IPS-20b (cell line): ENCODE data around the gene NT5C1A.

Experiments used
- H3K27ac ChIP-seq: one replicate; pipeline ENCODE4 v1.5.1; 2013; ENCODE audit warnings: low read length
- H3K27me3 ChIP-seq: 2 replicates; pipeline ENCODE4 v1.6.1; 2013; ENCODE audit warnings: mild to moderate bottlenecking, low read length, inconsistent platforms; ENCODE audit not compliant: insufficient read depth
- H3K36me3 ChIP-seq: 2 replicates; pipeline ENCODE4 v1.6.1; 2013; ENCODE audit warnings: low read depth, mild to moderate bottlenecking, inconsistent platforms, low read length, moderate library complexity; ENCODE audit not compliant: insufficient read depth
- H3K4me1 ChIP-seq: 2 replicates; pipeline ENCODE4 v1.6.1; 2013; ENCODE audit warnings: mild to moderate bottlenecking, control low read depth, inconsistent platforms, low read length, moderate library complexity; ENCODE audit not compliant: insufficient read depth
- H3K4me3 ChIP-seq: 2 replicates; pipeline ENCODE4 v1.5.1; 2013; ENCODE audit warnings: mild to moderate bottlenecking, low read length, inconsistent platforms
- H3K9ac ChIP-seq: 2 replicates; pipeline ENCODE4 v1.6.1; 2013; ENCODE audit warnings: low read depth, mild to moderate bottlenecking, inconsistent platforms, low read length, moderate library complexity
- H3K9me3 ChIP-seq: 2 replicates; pipeline ENCODE4 v1.6.1; 2013; ENCODE audit warnings: mild to moderate bottlenecking, low read depth, low read length, inconsistent platforms; ENCODE audit not compliant: insufficient read depth

The NT5C1A gene

DNA sequence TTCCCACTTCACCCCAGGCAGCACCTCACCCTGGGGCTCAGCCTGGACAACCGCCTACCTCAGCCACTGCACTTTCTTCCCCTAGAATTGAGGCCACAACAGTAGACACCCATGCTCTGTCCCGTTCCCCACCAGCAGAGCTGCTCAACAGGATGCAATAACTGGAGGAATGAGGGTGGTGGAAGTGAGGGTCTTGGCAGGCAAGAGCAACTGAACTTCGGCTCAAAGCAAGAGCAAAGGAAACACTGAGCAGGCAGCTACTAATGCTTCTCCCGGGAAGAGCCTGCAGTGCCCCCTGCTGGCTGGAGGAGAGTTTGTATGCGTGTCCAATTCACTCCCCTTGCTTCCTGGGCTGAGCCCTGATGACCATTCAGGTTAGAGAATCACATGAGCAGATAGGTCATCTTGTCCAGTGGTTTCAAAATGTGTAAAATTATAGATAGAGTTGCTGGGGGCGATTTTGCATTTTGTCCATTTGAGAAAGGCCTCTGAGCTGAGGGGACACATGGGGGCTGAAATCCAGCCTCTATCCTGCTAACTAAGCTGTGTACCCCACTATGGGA, 13.9 kb downstream of the NT5C1A start:
- Histone ChIP-seq H3K27me3 (peaks cover 96% of the 10 kb centered on the region), H3K9me3 (no peaks in the 10 kb centered on the region), H3K4me3 (peak overlapping the region; percentile 37; the same call in 1 of the 2 replicates), H3K36me3 (no peaks in the 10 kb centered on the region), H3K4me1 (no peaks in the 10 kb centered on the region), H3K9ac (no peak overlapping the region), H3K27ac (no peak overlapping the region)

DNA sequence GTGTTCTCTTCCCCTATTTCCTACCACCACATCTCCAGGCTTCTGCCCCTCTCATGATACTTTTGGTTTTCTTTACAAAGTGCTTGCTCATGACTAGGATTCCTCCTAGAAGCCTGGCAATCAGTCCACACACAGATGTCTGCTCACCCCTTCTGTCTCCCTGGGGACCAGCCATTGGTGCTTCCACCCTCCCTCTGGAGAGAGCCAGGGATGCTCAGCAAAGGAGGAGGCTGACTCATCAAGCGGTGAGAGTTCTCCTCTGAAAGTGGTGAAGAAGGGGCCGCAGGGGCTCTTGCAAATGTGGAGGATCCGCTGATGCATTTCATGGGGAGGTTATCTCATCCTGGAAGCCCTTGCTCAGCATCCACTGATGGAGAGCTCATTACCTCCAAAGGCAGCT, 14.5 kb downstream of the NT5C1A start:
- Histone ChIP-seq H3K4me1 (no peaks in the 10 kb centered on the region), H3K4me3 (no peak overlapping the region), H3K27me3 (peaks cover 90% of the 10 kb centered on the region), H3K9me3 (no peaks in the 10 kb centered on the region), H3K27ac (no peak overlapping the region), H3K9ac (no peak overlapping the region), H3K36me3 (no peaks in the 10 kb centered on the region)

DNA sequence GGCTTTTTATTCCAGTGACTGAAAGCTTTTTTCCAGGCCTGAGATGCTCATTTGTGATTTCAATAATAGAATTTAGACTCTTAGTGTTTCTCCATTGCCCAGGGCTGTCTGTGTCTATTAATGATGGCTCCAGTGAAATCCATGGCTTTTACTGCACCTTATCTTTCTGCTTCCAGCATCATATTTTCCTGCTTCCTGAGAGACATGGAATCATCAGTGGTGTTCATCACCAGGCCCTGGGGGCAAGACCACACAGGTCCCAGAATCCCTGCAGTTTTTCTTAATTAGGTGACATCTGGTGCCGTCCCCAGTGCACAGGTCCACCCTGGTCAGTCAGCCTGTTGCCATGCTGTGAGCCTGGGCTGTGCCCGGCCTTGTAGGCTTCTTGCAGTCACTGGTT, 15.5 kb downstream of the NT5C1A start:
- H3K4me3 ChIP-seq: no peak overlapping the region
- H3K36me3 ChIP-seq: no peaks in the 10 kb centered on the region
- H3K4me1 ChIP-seq: no peaks in the 10 kb centered on the region
- H3K27ac ChIP-seq: no peak overlapping the region
- H3K27me3 ChIP-seq: peaks cover 80% of the 10 kb centered on the region
- no peak overlapping the region for H3K9ac ChIP-seq
- no peaks in the 10 kb centered on the region for H3K9me3 ChIP-seq

DNA sequence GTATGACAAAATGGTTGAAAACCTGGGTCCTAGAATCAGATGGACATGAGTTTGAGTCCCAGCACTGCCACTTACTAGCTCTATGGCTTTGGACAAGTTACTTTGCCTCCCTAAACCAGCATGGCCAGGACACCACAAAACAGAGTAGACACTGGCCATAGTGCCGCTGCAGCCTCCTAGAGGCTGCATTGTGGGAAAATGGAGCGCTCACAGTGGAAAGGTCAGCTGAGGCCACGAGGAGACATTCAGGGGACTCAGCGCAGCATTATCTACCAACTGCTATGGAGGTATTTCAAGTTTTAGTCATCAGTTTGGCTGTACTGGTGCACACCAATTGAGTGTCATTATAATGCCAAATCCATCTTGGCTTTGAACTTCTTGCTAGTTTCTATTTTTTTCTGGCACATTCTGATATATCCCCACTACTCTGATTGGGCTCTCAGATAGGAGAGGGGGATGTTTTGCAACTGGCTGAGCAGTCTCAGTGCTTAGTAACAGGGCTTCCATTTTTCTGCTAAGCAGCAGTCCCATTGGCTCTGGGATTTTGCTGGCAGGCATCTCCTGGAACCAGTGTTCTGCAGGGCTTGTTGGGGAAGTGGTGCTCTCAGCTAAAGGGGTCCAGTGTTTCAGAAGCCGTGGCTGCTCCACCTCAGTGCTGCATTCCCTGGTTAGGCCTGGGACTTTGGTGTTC, 16.2 kb downstream of the NT5C1A start:
- Histone ChIP-seq H3K9ac (no peak overlapping the region), H3K27me3 (peaks cover 80% of the 10 kb centered on the region), H3K4me1 (no peaks in the 10 kb centered on the region), H3K4me3 (no peak overlapping the region), H3K36me3 (no peaks in the 10 kb centered on the region), H3K9me3 (no peaks in the 10 kb centered on the region), H3K27ac (no peak overlapping the region)

DNA sequence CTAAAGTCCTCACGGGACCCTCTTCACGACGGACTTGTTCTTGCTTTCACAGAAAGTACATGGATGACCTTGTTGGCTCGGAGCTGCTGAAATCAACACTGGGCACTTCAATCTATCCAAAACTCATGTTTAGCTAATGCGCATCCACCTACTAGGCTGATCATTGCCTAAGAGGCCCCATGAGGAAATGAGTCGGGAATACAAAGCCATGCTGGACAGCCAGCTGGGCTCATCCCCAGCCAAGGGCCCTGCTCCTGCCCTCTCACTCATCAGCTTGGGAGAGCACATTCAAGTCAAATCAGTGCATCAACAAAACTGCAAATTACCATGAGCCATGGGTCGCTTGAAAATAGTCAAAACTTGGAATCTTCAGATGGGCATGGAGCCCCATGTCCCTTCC, 17.6 kb downstream of the NT5C1A start:
- Histone ChIP-seq H3K9ac (no peak overlapping the region), H3K36me3 (no peaks in the 10 kb centered on the region), H3K4me3 (no peak overlapping the region), H3K27me3 (peaks cover 77% of the 10 kb centered on the region), H3K4me1 (no peaks in the 10 kb centered on the region), H3K27ac (no peak overlapping the region), H3K9me3 (no peaks in the 10 kb centered on the region)

DNA sequence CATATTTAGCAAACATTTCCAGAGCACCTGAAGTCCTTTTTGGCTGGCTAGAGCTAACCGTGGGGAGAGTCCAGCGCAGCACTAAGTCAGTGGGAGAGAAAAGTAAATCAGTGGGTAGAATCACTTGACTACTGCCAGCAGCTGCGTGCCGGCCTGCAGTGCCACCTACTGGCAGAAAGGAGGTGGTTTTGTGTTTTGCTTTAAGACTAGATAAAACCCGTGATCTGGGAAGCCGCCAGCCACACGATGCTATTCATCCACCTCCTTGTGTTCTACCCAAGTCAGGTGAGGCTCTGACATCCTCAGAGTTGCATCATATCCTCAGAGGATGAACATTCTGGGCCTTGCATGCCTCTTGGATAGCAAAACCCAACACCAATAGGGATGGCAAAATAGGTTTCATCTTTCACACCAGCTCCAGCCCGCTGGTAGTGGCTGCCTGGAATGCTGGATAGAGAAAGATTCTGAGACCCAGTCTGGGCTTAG, 18.3 kb downstream of the NT5C1A start:
- no peak overlapping the region for H3K9ac ChIP-seq
- peaks cover 73% of the 10 kb centered on the region for H3K27me3 ChIP-seq
- no peaks in the 10 kb centered on the region for H3K9me3 ChIP-seq
- H3K4me1 ChIP-seq: no peaks in the 10 kb centered on the region
- no peaks in the 10 kb centered on the region for H3K36me3 ChIP-seq
- no peak overlapping the region for H3K27ac ChIP-seq
- no peak overlapping the region for H3K4me3 ChIP-seq

DNA sequence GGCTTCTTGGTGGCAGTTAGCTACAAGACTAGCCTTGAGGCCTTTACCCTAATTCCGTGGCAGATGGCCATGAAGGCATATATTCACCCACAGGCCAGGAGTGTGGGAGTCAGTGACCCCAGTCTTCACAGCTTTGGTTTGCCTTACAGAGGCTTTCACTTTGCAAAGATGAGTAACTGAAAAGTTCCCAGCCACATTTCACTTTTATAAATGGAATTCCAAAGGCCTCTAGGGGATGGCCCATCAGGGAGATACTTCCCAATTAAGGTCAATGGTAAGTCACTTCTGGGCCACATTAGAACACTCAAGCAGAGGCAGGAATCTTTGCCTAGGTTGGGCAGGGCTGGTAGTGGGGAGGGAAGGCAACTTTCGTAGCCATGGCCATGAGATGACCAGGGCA, 19.4 kb downstream of the NT5C1A start:
- peaks cover 74% of the 10 kb centered on the region for H3K27me3 ChIP-seq
- H3K4me1 ChIP-seq: no peaks in the 10 kb centered on the region
- no peaks in the 10 kb centered on the region for H3K9me3 ChIP-seq
- H3K36me3 ChIP-seq: no peaks in the 10 kb centered on the region
- no peak overlapping the region for H3K9ac ChIP-seq
- no peak overlapping the region for H3K27ac ChIP-seq
- H3K4me3 ChIP-seq: no peak overlapping the region

DNA sequence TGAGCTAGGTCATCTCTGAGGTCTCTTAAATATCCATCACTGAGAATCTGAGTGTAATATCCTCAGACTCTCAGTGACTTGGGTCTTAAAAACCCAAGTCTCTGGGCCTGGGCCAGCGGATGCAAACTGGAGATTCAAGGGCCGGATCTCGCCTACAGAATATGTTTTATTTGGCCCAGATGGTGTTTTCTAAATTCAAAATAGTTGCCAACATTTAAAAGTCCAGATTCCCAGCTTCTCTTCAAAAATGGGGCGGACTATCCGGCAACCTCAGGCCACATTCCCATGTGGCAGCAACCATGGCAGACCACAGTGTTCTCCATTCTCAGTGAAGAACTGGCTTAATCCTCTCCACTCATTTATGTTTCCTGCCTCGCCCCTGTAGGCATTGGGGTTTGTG, 19.8 kb downstream of the NT5C1A start:
- peaks cover 74% of the 10 kb centered on the region for H3K27me3 ChIP-seq
- no peak overlapping the region for H3K4me3 ChIP-seq
- no peaks in the 10 kb centered on the region for H3K36me3 ChIP-seq
- H3K9me3 ChIP-seq: no peaks in the 10 kb centered on the region
- H3K9ac ChIP-seq: no peak overlapping the region
- H3K27ac ChIP-seq: no peak overlapping the region
- H3K4me1 ChIP-seq: no peaks in the 10 kb centered on the region

DNA sequence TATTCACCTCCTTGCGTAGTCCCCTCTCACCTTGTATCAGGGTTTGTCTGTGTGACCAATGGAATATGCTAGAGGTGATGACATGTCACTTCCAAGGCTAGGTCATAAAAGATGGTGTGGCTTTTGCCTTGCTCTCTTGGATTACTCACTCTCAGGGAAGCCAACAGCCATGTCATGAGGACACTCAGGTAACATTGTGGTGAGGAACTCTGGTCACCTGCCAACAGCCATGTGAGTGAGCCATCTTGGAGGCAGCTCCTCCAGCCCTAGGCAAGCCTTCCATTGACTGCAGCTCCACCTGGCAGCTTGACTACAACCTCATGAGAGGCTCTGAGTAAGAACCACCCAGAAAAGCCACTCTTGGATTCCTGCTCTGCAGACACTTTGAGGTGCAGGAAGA, 21.5 kb downstream of the NT5C1A start:
- H3K4me3 ChIP-seq: no peak overlapping the region
- H3K36me3 ChIP-seq: no peaks in the 10 kb centered on the region
- peaks cover 5% of the 10 kb centered on the region; the same call in 1 of the 2 replicates for H3K4me1 ChIP-seq
- H3K9ac ChIP-seq: no peak overlapping the region
- H3K27me3 ChIP-seq: peaks cover 69% of the 10 kb centered on the region
- H3K9me3 ChIP-seq: no peaks in the 10 kb centered on the region
- H3K27ac ChIP-seq: no peak overlapping the region

DNA sequence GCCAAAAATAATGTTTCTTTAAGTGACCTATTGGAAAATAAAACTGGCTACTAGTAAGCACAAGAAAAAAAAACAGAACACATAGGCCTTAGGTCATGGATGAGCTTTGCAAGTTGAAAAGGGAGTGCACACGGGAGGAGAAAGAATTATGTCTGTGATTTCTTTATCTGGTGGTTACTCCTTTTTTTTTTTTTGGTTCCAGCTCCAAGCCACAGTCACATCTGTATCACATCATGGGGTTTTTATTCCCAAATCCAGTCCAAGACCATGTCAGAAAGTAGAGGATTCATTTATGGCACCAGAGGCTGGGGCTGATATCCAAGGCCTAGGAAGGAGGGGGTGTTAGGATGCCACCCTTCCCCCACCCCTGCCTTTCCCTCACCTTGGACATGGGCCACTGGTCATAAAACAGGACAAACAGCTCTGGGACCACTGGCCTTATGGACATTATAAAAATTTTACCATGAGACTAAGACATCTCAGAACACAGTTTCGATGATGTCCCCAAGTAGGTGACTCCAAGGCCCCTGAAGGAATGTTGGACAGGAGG, 22.2 kb downstream of the NT5C1A start:
- Histone ChIP-seq H3K4me3 (no peak overlapping the region), H3K27me3 (peaks cover 73% of the 10 kb centered on the region), H3K27ac (no peak overlapping the region), H3K4me1 (peaks cover 5% of the 10 kb centered on the region; the same call in 1 of the 2 replicates), H3K36me3 (no peaks in the 10 kb centered on the region), H3K9me3 (no peaks in the 10 kb centered on the region), H3K9ac (no peak overlapping the region)

DNA sequence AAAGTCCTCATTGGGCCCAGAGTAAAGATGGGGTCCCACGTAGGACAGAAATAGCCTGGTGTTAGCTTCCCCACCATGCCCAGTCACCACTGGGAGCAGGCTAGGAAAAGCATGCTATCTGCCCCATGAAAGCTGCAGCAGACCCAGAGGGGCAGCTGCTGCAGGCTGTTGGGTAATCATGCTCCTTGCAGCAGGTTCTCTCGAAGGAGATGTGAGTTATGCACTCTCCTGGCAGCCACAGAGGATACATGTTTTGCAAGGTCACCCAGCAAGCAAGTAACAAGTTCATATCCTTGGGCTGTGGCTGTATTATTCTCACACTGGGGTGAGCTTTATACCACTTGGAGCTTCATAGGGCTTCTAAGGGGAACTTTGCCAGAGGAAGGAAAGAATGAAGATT, 23.4 kb downstream of the NT5C1A start:
- Histone ChIP-seq H3K27me3 (peaks cover 73% of the 10 kb centered on the region), H3K27ac (no peak overlapping the region), H3K36me3 (no peaks in the 10 kb centered on the region), H3K9me3 (no peaks in the 10 kb centered on the region), H3K4me3 (no peak overlapping the region), H3K9ac (no peak overlapping the region), H3K4me1 (peaks cover 5% of the 10 kb centered on the region; the same call in 1 of the 2 replicates)

DNA sequence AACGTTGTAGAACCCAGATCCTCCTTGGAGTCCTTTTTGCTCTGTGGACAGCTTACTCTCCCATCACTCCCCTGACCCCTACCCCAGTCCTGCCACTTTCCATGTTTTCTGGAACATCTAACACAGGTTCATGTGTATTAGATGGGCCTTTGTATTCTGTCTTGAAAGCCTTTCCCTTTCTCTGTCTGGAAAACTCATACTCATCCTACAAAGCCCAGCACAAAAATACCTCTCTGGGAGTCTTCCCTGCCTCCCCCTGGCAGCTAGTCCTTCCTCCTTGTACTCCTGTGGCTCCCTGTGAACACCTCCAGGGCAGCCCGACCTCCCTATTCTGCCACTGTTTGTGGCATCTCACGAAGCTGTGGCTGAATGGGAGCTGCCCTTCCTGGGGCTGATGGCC, 24.7 kb downstream of the NT5C1A start:
- Histone ChIP-seq H3K27me3 (peaks cover 79% of the 10 kb centered on the region), H3K4me1 (peaks cover 5% of the 10 kb centered on the region; the same call in 1 of the 2 replicates), H3K9me3 (no peaks in the 10 kb centered on the region), H3K4me3 (no peak overlapping the region), H3K36me3 (no peaks in the 10 kb centered on the region), H3K9ac (no peak overlapping the region), H3K27ac (no peak overlapping the region)
